NCI-H146 (cell line): ENCODE data around the gene PRKD2.

Source experiments
- DNase-seq: peaks from one replicate; lab custom pipeline; 2025; lab: John Stamatoyannopoulos, UW

The PRKD2 gene

GRCh38 chr19:46704379-46705076 lies 12.4 kb downstream of the PRKD2 start:
- peak; percentile 44 for DNase-seq

- DNase-seq = no peak
Observed at GRCh38 chr19:46700704-46701103, 16.2 kb downstream of the PRKD2 start.

- no peak for DNase-seq
Observed at GRCh38 chr19:46698395-46699321, 18.3 kb downstream of the PRKD2 start.

GRCh38 chr19:46697204-46697960 lies 19.5 kb downstream of the PRKD2 start:
- no peak for DNase-seq

GRCh38 chr19:46696866-46697203 lies 20.1 kb downstream of the PRKD2 start:
- DNase-seq = no peak

GRCh38 chr19:46696052-46696451 lies 20.9 kb downstream of the PRKD2 start:
- no peak for DNase-seq

- DNase-seq = no peak
Observed at GRCh38 chr19:46693760-46694159, 23.2 kb downstream of the PRKD2 start.

GRCh38 chr19:46692918-46693722 lies 23.8 kb downstream of the PRKD2 start:
- no peak for DNase-seq

GRCh38 chr19:46691948-46692347 lies 25.0 kb downstream of the PRKD2 start:
- DNase-seq = no peak

- DNase-seq = no peak
Observed at GRCh38 chr19:46691104-46691503, 25.8 kb downstream of the PRKD2 start.

- no peak for DNase-seq
Observed at GRCh38 chr19:46689358-46689757, 27.6 kb downstream of the PRKD2 start.

GRCh38 chr19:46687438-46688145 lies 29.3 kb downstream of the PRKD2 start:
- no peak for DNase-seq

- no peak for DNase-seq
Observed at GRCh38 chr19:46685189-46685588, 31.7 kb downstream of the PRKD2 start.

- DNase-seq = no peak
Observed at GRCh38 chr19:46678110-46678732, 38.7 kb downstream of the PRKD2 start.

- DNase-seq = peak; percentile 31
Observed at GRCh38 chr19:46674416-46675178, 42.3 kb downstream of the PRKD2 start.

- DNase-seq = no peak
Observed at GRCh38 chr19:46670813-46671212, 46.1 kb downstream of the PRKD2 start.

- DNase-seq = no peak
Observed at GRCh38 chr19:46668662-46669061, 48.3 kb downstream of the PRKD2 start.

- no peak for DNase-seq
Observed at GRCh38 chr19:46665072-46665471, 51.8 kb downstream of the PRKD2 start.

- DNase-seq = peak; percentile 91
Observed at GRCh38 chr19:46661735-46662592, 55.0 kb downstream of the PRKD2 start.
